Right atrium auricular region (tissue), 2 donors: ENCODE measurements around the gene RASGEF1C. TPM values are rescaled to one million over a fixed set of nuclear protein-coding genes. Genes with fewer than 3 reads are reported as not detected.

Experiments
- DNase-seq: peaks from one replicate; pipeline ENCODE4 v3.0.0-alpha.2; 2019; ENCODE audit warnings: low spot score
- H3K27ac ChIP-seq, 2 donors: fragments of 200-600 bp; sonication (generic); 1 replicate in 1 of 2; 2 replicates in 1 of 2; pipeline ENCODE4 v1.5.1; 2016 to 2019
- H3K27me3 ChIP-seq, 2 donors: fragments of 200-600 bp; sonication (generic); one replicate each; pipeline versions ENCODE4 v1.5.1 to v1.6.0; 2017 to 2019
- H3K36me3 ChIP-seq: fragments of 200-600 bp; sonication (generic); one replicate; pipeline ENCODE4 v1.5.1; 2016
- H3K4me1 ChIP-seq, 2 donors: fragments of 200-600 bp; sonication (generic); one replicate each; pipeline versions ENCODE4 v1.5.1 to v1.6.0; 2017 to 2019
- H3K4me3 ChIP-seq, 2 donors: fragments of 200-600 bp; sonication (generic); 1 replicate in 1 of 2; 2 replicates in 1 of 2; pipeline ENCODE4 v1.5.1; 2017 to 2019; ENCODE audit warnings: mild to moderate bottlenecking in 1 of 2, moderate library complexity in 1 of 2
- H3K9me3 ChIP-seq, 2 donors: fragments of 200-600 bp; sonication (generic); one replicate each; pipeline ENCODE4 v1.5.1; 2019
- CTCF ChIP-seq, 2 donors: fragments of 200-600 bp; sonication (generic); IDR thresholded peaks; one replicate each; pipeline ENCODE4 v1.5.1; 2019; ENCODE audit warnings: antibody characterized with exemption in 2 of 2
- total RNA-seq, 2 donors: library from RNA; depleted of rRNA; stranded (reverse); fragments of >200 nt; gene quantifications; one replicate each; pipeline ENCODE4 v1.1.0, GENCODE V29; 2016

Gene RASGEF1C
- total RNA-seq, 2 donors from 2014 or later, result 0.55 to 0.67 TPM

GRCh38 chr5:180053061-180053602 lies 155.9 kb downstream of the RASGEF1C start:
- no peak for TF ChIP-seq CTCF (IDR thresholded peaks at IDR 0.05)
- no peaks in the 10 kb centered on the region for H3K36me3 ChIP-seq
- H3K4me1 ChIP-seq, result peaks cover 0 to 22% of the 10 kb centered on the region in 2 donors
- H3K27ac ChIP-seq, result no peak overlapping the region
- no peak overlapping the region for H3K4me3 ChIP-seq
- no peaks in the 10 kb centered on the region for H3K9me3 ChIP-seq
- no peaks in the 10 kb centered on the region for H3K27me3 ChIP-seq
- DNase-seq, result no peak

DNA sequence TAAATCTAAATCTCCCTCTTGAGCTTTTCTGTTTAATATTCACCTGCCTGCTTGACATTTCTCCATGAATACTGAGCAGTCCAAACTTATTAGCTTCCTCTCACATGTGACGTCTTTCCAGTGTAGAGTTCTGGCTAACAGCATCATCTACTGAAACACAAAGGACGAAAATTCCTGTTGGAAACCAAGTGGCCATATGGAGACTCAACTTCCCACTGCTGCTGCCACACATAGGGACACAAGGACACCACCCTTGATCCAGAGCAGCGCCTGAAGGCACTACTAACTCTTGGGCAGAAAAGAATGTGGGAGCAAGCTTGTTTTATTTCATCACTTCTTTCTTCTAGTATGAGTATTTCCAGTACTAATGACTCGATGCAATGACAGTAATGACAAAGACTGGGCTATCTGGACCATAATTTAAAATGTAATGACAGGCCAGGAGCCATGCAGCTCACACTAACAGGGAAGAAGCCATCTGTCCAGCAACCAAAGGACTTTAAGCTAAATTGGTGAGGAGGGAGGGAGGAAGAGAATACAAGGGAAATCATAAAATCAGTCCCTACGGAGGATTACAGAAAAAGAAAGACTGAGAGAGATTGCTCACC lies 156.7 kb downstream of the RASGEF1C start:
- no peak for TF ChIP-seq CTCF (IDR thresholded peaks at IDR 0.05)
- Histone ChIP-seq H3K9me3 (no peaks in the 10 kb centered on the region), H3K27me3 (no peaks in the 10 kb centered on the region), H3K27ac (no peak overlapping the region), H3K4me3 (no peak overlapping the region), H3K36me3 (no peaks in the 10 kb centered on the region), H3K4me1 (peaks cover 0 to 29% of the 10 kb centered on the region in 2 donors)
- DNase-seq, result no peak

Other genes starting within 250 kb of the RASGEF1C start
- gene RNF130, start 137.5 kb downstream of the RASGEF1C start, total RNA-seq, result 10 to 100 TPM; 42.9 to 51.3 TPM
- 10 to 100 TPM; 25.1 to 30.0 TPM for gene MAPK9, start 82.9 kb upstream of the RASGEF1C start, total RNA-seq
- gene GFPT2, start 144.1 kb upstream of the RASGEF1C start, total RNA-seq, result 10 to 100 TPM; 25.4 to 27.2 TPM